Measurements from ENCODE around the gene F12. TPM values are rescaled to one million over a fixed set of nuclear protein-coding genes. Genes with fewer than 3 reads are reported as not detected.

F12 gene
- total RNA-seq, 2 experiments from 2014 or later: 5.1 to 5.9 TPM

DNA sequence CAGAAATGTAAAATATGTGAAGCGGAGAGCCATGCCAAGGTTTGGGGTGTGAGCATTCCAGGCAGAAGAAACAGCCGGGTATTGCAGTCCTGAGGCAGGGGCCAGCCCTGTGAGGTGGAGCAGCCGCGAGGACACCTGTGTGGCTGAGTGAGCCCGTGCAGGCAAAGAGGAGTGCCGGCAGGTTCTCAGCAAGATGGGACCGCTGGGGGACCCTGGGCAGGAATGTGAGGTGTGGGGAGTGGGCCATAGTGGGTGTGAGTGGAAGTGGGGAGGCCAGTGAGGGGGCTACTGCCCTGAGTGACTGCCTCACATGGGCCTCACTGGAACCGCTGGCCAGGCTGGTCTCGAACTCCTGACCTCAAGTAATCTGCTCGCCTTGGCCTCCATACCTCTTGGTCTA is 29.1 kb upstream of the F12 start:
- intact Hi-C loops (cut with micrococcal nuclease): no loop called here

DNA sequence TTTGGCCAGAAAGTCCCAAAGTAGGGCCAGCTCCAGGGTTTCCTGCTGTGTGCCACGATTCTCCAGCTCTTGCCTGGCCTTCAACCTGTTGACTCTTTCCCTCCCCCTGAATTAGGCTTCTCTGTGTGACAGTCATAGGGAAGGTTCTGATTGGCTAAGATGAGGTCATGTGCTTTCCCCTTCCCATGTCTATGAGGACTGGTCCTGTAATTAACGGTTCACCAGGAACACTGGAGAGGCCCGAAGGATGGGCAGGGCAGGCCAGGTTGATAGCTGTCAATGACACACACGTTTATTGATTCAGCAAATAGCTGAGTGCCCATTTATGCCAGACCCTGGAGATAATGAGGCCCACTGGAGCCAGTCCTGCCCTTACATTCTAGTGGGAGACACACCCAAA is 28.3 kb upstream of the F12 start:
- Mint-ChIP-seq H3K9me3 (no peaks in the 10 kb centered on the region), H3K27me3 (no peaks in the 10 kb centered on the region), H3K27ac (peak overlapping the region; percentile 64), H3K4me1 (ENCODE audit: low read depth) (peaks cover 75% of the 10 kb centered on the region), H3K4me3 (no peak overlapping the region), H3K36me3 (peaks cover 67% of the 10 kb centered on the region)
- DNase-seq: no peak
- ChIA-PET POLR2A (interaction anchor here (0.6 to 14.3 kb wide), 3 partner anchors 8 to 17 kb away, joined by 4 to 319 read pairs (median 29); partner anchors contain the start of gene GRK6), CTCF (interaction anchor here (0.9 to 29.1 kb wide), 5 partner anchors 8 to 48 kb away, joined by 3 to 624 read pairs (median 4); partner anchors contain the start of genes F12 and PFN3)
- intact Hi-C loops (cut with micrococcal nuclease): no loop called here

More for the DNA sequence above, 29.1 kb upstream of the F12 start:
- no peak overlapping the region for H3K4me3 Mint-ChIP-seq
- H3K4me1 Mint-ChIP-seq (ENCODE audit: low read depth): peaks cover 67% of the 10 kb centered on the region
- peaks cover 61% of the 10 kb centered on the region for H3K36me3 Mint-ChIP-seq
- H3K9me3 Mint-ChIP-seq: no peaks in the 10 kb centered on the region
- DNase-seq: no peak
- H3K27me3 Mint-ChIP-seq: no peaks in the 10 kb centered on the region
- peak overlapping the region; percentile 73 for H3K27ac Mint-ChIP-seq
- CTCF ChIA-PET: interaction anchor here (1.1 to 29.1 kb wide), 6 partner anchors 8 to 49 kb away, joined by 4 to 624 read pairs (median 24); partner anchors contain the start of genes F12, GRK6 and PFN3
- POLR2A ChIA-PET: interaction anchor here (3.9 to 14.3 kb wide), 2 partner anchors 9 to 16 kb away, joined by 29 to 319 read pairs; partner anchors contain the start of gene GRK6

DNA sequence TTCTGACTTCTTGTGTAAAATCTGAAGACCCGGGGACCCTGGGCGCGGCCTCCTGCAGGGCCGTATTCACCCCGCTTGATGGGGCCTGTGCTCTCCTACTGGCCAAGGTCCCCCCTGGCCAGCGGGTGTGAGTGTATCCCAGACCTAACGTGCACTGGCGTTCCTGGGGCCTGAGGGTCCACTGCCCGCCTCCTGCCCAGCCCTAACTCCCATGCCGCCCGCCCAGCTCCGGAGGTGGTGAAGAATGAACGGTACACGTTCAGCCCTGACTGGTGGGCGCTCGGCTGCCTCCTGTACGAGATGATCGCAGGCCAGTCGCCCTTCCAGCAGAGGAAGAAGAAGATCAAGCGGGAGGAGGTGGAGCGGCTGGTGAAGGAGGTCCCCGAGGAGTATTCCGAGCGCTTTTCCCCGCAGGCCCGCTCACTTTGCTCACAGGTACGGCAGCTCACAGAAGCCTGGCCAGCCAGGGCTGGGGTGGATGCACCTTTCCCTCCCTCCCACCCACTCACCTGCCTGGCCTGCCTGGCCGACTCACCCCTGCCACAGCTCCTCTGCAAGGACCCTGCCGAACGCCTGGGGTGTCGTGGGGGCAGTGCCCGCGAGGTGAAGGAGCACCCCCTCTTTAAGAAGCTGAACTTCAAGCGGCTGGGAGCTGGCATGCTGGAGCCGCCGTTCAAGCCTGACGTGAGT is 26.6 kb upstream of the F12 start:
- H3K4me1 Mint-ChIP-seq (ENCODE audit: low read depth): peaks cover 77% of the 10 kb centered on the region
- DNase-seq: no peak

DNA sequence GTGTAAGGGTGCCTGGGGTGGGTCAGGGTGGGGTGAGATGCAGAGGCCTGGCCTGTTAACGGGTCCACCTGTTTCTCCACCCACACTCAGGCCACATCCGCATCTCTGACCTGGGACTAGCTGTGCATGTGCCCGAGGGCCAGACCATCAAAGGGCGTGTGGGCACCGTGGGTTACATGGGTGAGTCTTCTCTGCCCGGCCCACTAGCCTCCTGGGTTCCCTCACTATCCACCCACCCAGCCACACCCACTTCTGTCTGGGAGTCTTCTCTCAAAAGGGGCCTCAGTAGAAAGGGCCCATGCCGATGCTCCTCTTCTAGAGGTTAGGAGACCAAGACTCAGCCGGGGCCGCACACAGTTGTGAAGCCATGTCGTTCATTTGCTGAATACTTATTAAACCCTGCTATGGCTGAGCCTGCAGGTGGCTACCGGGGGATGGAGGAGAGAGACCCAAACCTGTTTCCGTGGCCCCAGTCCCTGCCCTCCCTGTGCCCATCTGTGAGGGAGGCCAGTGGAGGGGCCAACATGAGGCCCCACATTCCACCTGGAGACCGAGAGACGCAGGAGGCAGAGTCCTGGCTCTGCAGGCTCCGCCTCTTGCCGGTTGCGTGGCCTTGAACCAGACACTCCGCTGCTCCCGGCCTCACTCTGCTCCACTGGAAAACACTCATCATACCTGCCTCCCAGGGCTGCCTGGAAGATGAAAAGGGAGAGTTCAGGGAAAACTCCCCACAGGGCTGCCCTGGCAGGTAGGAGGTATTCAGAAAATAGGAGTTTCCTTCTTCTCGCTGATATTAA is 25.8 kb upstream of the F12 start:
- H3K27me3 Mint-ChIP-seq: no peaks in the 10 kb centered on the region
- no peak for DNase-seq
- H3K4me3 Mint-ChIP-seq: no peak overlapping the region
- H3K9me3 Mint-ChIP-seq: no peaks in the 10 kb centered on the region
- peaks cover 73% of the 10 kb centered on the region for H3K36me3 Mint-ChIP-seq
- POLR2A ChIA-PET: interaction anchor here (1.2 to 10.6 kb wide), 6 partner anchors 8 to 45 kb away, joined by 3 to 319 read pairs (median 7); partner anchors contain the start of gene PRR7
- peak overlapping the region; percentile 97 for H3K27ac Mint-ChIP-seq
- CTCF ChIA-PET: interaction anchor here (1.0 to 15.3 kb wide), 7 partner anchors 9 to 125 kb away, joined by 3 to 220 read pairs (median 42); partner anchors contain the start of genes PFN3 and PRR7
- H3K4me1 Mint-ChIP-seq (ENCODE audit: low read depth): peaks cover 79% of the 10 kb centered on the region
- intact Hi-C loops (cut with micrococcal nuclease): loop anchor here (1.0 kb wide), 2 partner anchors 9 kb away; partner anchors contain the start of gene GRK6

More for the DNA sequence above, 26.6 kb upstream of the F12 start:
- no peaks in the 10 kb centered on the region for H3K9me3 Mint-ChIP-seq
- H3K27me3 Mint-ChIP-seq: no peaks in the 10 kb centered on the region
- H3K27ac Mint-ChIP-seq: peak overlapping the region; percentile 42
- intact Hi-C loops (cut with micrococcal nuclease): no loop called here
- H3K36me3 Mint-ChIP-seq: peaks cover 69% of the 10 kb centered on the region
- H3K4me3 Mint-ChIP-seq: no peak overlapping the region
- ChIA-PET POLR2A (interaction anchor here (1.4 to 14.3 kb wide), 2 partner anchors 6 to 10 kb away, joined by 7 to 319 read pairs; partner anchors contain the start of gene GRK6), CTCF (interaction anchor here (2.8 to 29.1 kb wide), 2 partner anchors 18 to 31 kb away, joined by 12 to 624 read pairs; partner anchors contain the start of genes F12 and PFN3)

DNA sequence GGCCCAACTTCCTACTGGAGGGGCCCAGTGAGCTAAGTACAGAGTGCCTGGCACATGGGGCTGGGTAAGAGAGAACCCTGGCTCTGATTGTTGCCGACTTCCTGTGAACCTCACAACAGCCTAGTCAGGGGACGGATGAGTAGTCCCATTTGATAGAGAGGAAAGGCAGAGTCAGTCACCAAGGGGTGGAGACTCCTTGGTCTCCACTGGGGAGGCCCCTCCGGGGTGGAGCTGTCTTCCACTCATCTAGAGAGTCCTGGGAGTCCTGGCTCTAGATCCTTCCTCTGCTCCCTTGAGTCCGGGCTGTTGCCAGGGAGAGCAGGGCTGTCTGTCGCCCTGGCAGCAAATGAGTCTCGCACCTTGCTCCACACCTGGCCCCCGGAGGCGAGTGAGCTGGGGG is 25.1 kb upstream of the F12 start:
- peaks cover 71% of the 10 kb centered on the region for H3K36me3 Mint-ChIP-seq
- H3K9me3 Mint-ChIP-seq: no peaks in the 10 kb centered on the region
- CTCF ChIA-PET: interaction anchor here (1.0 to 15.3 kb wide), 7 partner anchors 9 to 125 kb away, joined by 3 to 220 read pairs (median 42); partner anchors contain the start of genes PFN3 and PRR7
- POLR2A ChIA-PET: interaction anchor here (1.2 to 10.6 kb wide), 5 partner anchors 9 to 45 kb away, joined by 3 to 319 read pairs (median 7); partner anchors contain the start of gene PRR7
- H3K27ac Mint-ChIP-seq: peak overlapping the region; percentile 97
- H3K27me3 Mint-ChIP-seq: no peaks in the 10 kb centered on the region
- intact Hi-C loops (cut with micrococcal nuclease): loop anchor here (1.0 kb wide), 2 partner anchors 8 to 10 kb away; partner anchors contain the start of gene GRK6
- DNase-seq: peak; percentile 85
- peaks cover 79% of the 10 kb centered on the region for H3K4me1 Mint-ChIP-seq (ENCODE audit: low read depth)
- H3K4me3 Mint-ChIP-seq: peak overlapping the region; percentile 37

DNA sequence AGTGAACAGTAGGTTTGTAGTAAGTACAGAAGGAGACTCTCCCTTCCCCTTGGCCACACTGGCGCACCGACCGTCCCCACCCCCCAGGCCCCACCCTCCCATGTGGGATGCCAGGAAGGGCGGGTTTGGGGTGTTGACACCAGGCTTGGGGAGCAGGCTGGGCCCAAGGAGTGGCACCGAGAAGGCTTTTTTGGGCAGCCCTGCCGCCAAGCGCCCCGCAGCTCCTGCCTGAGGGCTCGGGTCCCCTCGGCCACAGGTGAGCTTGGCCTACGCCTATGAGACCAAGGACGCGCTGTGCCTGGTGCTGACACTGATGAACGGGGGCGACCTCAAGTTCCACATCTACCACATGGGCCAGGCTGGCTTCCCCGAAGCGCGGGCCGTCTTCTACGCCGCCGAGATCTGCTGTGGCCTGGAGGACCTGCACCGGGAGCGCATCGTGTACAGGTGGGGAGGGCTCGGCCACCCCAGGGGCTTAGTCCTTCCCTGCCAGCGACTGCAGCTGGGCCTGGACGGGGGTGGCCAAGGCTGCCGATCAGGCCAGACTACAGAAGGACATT is 24.4 kb upstream of the F12 start:
- ChIA-PET CTCF (interaction anchor here (0.6 to 15.3 kb wide), 8 partner anchors 10 to 124 kb away, joined by 3 to 220 read pairs (median 26); partner anchors contain the start of genes PFN3 and PRR7), POLR2A (interaction anchor here (1.2 to 10.6 kb wide), 5 partner anchors 10 to 45 kb away, joined by 3 to 319 read pairs (median 7); partner anchors contain the start of gene PRR7)
- peaks cover 72% of the 10 kb centered on the region for H3K36me3 Mint-ChIP-seq
- H3K9me3 Mint-ChIP-seq: no peaks in the 10 kb centered on the region
- H3K27me3 Mint-ChIP-seq: no peaks in the 10 kb centered on the region
- DNase-seq: no peak
- peaks cover 81% of the 10 kb centered on the region for H3K4me1 Mint-ChIP-seq (ENCODE audit: low read depth)
- peak overlapping the region; percentile 97 for H3K27ac Mint-ChIP-seq
- intact Hi-C loops (cut with micrococcal nuclease): loop anchor here (1.0 kb wide), 2 partner anchors 7 to 11 kb away; partner anchors contain the start of gene GRK6
- no peak overlapping the region for H3K4me3 Mint-ChIP-seq

DNA sequence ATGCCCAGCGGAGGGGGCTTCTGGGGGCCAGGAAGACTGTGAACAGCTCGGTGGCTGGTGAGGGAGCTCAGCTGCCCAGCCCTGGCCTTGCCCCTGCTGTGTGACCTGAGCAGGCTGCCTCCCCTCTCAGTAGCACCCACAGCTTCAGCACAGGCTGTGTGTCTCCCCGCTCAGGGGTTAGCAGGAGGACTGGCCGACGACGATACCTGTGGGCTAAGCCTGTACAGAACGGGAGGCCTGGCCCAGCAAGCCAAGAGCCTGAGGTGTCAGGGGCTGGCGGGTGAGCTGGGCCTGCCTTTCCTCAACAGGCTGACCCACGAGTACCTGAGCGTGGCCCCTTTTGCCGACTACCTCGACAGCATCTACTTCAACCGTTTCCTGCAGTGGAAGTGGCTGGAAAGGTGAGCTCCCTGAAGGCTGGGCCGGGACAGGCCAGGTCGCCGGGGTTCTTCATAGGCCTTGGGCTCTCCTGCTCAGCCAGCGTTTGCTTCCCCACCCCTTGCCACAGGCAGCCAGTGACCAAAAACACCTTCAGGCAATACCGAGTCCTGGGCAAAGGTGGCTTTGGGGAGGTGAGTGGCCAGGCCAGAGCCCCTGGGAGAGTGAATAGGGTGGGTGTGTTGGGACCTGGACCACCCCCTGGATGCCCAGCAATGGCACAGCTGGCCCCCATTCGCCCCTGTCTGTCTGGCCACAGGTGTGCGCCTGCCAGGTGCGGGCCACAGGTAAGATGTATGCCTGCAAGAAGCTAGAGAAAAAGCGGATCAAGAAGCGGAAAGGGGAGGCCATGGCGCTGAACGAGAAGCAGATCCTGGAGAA is 23.7 kb upstream of the F12 start:
- H3K9me3 Mint-ChIP-seq: no peaks in the 10 kb centered on the region
- peaks cover 74% of the 10 kb centered on the region for H3K4me1 Mint-ChIP-seq (ENCODE audit: low read depth)
- ChIA-PET POLR2A (interaction anchor here (0.6 to 10.6 kb wide), 6 partner anchors 10 to 771 kb away, joined by 3 to 319 read pairs (median 4); partner anchors contain the start of genes HNRNPAB and PRR7), CTCF (interaction anchor here (0.6 to 15.3 kb wide), 8 partner anchors 11 to 124 kb away, joined by 3 to 220 read pairs (median 26); partner anchors contain the start of genes PFN3 and PRR7)
- no peaks in the 10 kb centered on the region for H3K27me3 Mint-ChIP-seq
- peak overlapping the region; percentile 97 for H3K27ac Mint-ChIP-seq
- no peak for DNase-seq
- H3K36me3 Mint-ChIP-seq: peaks cover 70% of the 10 kb centered on the region
- intact Hi-C loops (cut with micrococcal nuclease): no loop called here
- peak overlapping the region; percentile 97 for H3K4me3 Mint-ChIP-seq

DNA sequence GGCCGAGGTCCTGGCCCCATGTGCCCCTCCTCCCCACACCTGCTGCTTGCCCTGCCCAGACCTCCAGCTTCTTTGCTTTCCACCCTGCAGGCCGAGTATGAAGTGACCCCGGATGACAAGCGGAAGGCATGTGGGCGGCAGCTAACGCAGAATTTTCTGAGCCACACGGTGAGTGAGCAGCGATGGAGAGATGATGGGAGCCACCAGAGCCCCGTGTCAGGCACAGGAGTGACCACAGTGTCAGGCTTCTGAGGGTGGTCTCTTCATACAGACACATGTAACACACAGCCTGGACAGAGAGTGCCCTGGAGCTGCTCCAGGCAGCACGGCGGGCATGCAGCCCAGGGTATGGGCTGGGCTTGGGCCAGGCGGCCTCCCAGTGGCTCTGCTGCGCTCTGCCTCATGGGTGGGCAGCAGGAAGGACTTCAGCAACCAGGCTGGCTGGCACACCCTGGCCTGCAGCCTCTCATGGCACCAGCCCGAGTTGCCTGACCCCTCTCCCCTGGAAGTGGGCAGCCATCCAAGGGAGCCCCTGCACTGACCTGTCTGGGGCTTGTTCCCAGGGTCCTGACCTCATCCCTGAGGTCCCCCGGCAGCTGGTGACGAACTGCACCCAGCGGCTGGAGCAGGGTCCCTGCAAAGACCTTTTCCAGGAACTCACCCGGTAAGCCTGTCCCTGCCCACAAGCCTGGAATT is 22.9 kb upstream of the F12 start:
- ChIA-PET CTCF (interaction anchor here (0.9 to 15.3 kb wide), 8 partner anchors 12 to 123 kb away, joined by 3 to 220 read pairs (median 26); partner anchors contain the start of genes PFN3 and PRR7), POLR2A (interaction anchor here (0.6 to 10.6 kb wide), 8 partner anchors 11 to 772 kb away, joined by 3 to 319 read pairs (median 8); partner anchors contain the start of genes HNRNPAB and PRR7)
- Mint-ChIP-seq H3K36me3 (peaks cover 70% of the 10 kb centered on the region), H3K9me3 (no peaks in the 10 kb centered on the region), H3K27ac (peak overlapping the region; percentile 97), H3K4me3 (peak overlapping the region; percentile 97), H3K4me1 (ENCODE audit: low read depth) (peaks cover 67% of the 10 kb centered on the region), H3K27me3 (no peaks in the 10 kb centered on the region)
- DNase-seq: peak; percentile 82
- intact Hi-C loops (cut with micrococcal nuclease): no loop called here

DNA sequence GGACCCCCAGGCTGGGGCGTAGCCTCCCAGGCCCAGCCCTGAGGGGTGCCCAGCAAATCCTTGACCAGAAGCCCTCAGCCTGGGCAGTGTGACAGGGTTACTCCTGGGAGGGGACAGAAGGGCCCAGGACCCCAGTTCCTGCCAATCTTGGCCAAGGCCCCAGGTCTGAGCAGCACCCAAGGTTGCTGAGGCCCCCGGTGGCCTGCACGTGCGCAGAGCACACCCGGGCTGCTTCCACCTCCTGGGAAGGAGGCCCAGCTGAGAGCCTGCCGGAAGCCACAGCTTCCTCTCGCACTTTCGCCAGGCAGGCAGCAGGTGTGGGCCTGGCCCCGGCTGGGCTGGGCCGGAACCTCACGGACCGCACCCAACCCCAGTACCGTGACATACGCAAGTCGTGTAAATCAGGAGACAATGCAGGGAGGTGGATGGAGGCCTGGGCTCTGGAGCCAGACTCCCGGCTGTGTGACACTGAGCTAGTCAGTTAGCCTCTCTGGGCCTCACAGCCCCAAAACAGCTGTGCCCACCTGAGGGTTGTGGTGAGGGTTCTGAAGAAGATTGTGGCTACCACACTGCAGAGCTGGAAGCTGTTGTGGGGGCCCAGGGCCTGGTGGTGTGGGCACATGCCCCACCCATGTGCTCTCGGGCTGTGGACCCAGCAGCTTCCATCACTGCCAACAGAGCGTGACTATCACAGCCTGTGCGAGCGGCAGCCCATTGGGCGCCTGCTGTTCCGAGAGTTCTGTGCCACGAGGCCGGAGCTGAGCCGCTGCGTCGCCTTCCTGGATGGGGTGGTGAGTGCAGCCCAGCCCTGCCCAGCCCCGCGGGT is 22.2 kb upstream of the F12 start:
- H3K27me3 Mint-ChIP-seq: no peaks in the 10 kb centered on the region
- peak overlapping the region; percentile 97 for H3K4me3 Mint-ChIP-seq
- H3K9me3 Mint-ChIP-seq: no peaks in the 10 kb centered on the region
- peaks cover 61% of the 10 kb centered on the region for H3K4me1 Mint-ChIP-seq (ENCODE audit: low read depth)
- H3K36me3 Mint-ChIP-seq: peaks cover 64% of the 10 kb centered on the region
- peak overlapping the region; percentile 97 for H3K27ac Mint-ChIP-seq
- ChIA-PET POLR2A (interaction anchor here (0.6 to 10.6 kb wide), 8 partner anchors 12 to 773 kb away, joined by 3 to 319 read pairs (median 8); partner anchors contain the start of genes HNRNPAB, PRR7 and RGS14), CTCF (interaction anchor here (0.9 to 15.3 kb wide), 8 partner anchors 12 to 122 kb away, joined by 3 to 220 read pairs (median 26); partner anchors contain the start of genes LMAN2, PFN3 and PRR7)
- intact Hi-C loops (cut with micrococcal nuclease): no loop called here
- DNase-seq: peak; percentile 84

Data from activated CD4-positive, alpha-beta memory T cell treated with anti-CD3 and anti-CD28 coated beads for 36 hours (primary cell).